GM21423 (cell line): ENCODE data around the gene ZNF705A.
"Not testable (repeated sequence)": the region's sequence is repeated elsewhere in the genome, so short reads cannot be mapped to it uniquely, and the experiment has no call there.

Experiments used
- ATAC-seq: cut with Tn5 transposase; IDR thresholded peaks from one replicate; pipeline ENCODE4 v1.9.1; 2021; ENCODE audit warnings: mild to moderate bottlenecking, moderate library complexity; ENCODE audit not compliant: unreplicated experiment

Gene ZNF705A

GRCh38 chr12:8156845-8157244 is at the start of gene ZNF705A:
Gene ZNF705A, plus strand, starts transcription at chr12:8157015. Its CDS starts 15,611 bp downstream, at chr12:8172626.
- no peak for ATAC-seq

GRCh38 chr12:8108808-8109398 is 47.9 kb upstream of the ZNF705A start:
- no peak for ATAC-seq

GRCh38 chr12:8113117-8113516 is 43.7 kb upstream of the ZNF705A start:
- ATAC-seq, result not testable (repeated sequence)

GRCh38 chr12:8120072-8120713 is 36.6 kb upstream of the ZNF705A start:
- ATAC-seq, result no peak

GRCh38 chr12:8123124-8123912 is 33.5 kb upstream of the ZNF705A start, which contains the start of gene CLEC4A:
Gene CLEC4A, plus strand, starts transcription at chr12:8123617. Its CDS starts 262 bp downstream, at chr12:8123879.
- ATAC-seq, result no peak

GRCh38 chr12:8127138-8127537 is 29.7 kb upstream of the ZNF705A start:
- no peak for ATAC-seq

- not testable (repeated sequence) for ATAC-seq
These were observed 23.0 kb upstream of the ZNF705A start for GRCh38 chr12:8133636-8134397.

GRCh38 chr12:8134398-8134930 is 22.4 kb upstream of the ZNF705A start:
- not testable (repeated sequence) for ATAC-seq

GRCh38 chr12:8141647-8142046 is 15.2 kb upstream of the ZNF705A start:
- ATAC-seq, result not testable (repeated sequence)

- no peak for ATAC-seq
These were observed 13.6 kb upstream of the ZNF705A start for GRCh38 chr12:8143261-8143660.

- no peak for ATAC-seq
These were observed 10.9 kb upstream of the ZNF705A start for GRCh38 chr12:8145754-8146441.

- no peak for ATAC-seq
These were observed 10.4 kb upstream of the ZNF705A start for GRCh38 chr12:8146442-8146771.

GRCh38 chr12:8154526-8154925 is 2.3 kb upstream of the ZNF705A start:
- no peak for ATAC-seq

GRCh38 chr12:8156416-8156815 is 399 bp upstream of the ZNF705A start:
- no peak for ATAC-seq

- no peak for ATAC-seq
These were observed 826 bp downstream of the ZNF705A start for GRCh38 chr12:8157484-8158198.

- ATAC-seq, result not testable (repeated sequence)
These were observed 16.1 kb downstream of the ZNF705A start for GRCh38 chr12:8172911-8173310.

GRCh38 chr12:8179989-8180585 is 23.3 kb downstream of the ZNF705A start:
- not testable (repeated sequence) for ATAC-seq

- not testable (repeated sequence) for ATAC-seq
These were observed 24.5 kb downstream of the ZNF705A start for GRCh38 chr12:8181271-8181670.

- not testable (repeated sequence) for ATAC-seq
These were observed 26.1 kb downstream of the ZNF705A start for GRCh38 chr12:8182923-8183322.
